ENCODE results near the gene ACTR3C.
"Not testable (repeated sequence)": the region's sequence is repeated elsewhere in the genome, so short reads cannot be mapped to it uniquely, and the experiment has no call there.

GRCh38 chr7:150304499-150305258, 18.7 kb downstream of the ACTR3C start:
- not testable (repeated sequence) for TF ChIP-seq CTCF, POLR2A (IDR thresholded peaks at IDR 0.05)
